GM03348 (cell line): Measurements from ENCODE around the gene SON.
"Not testable (repeated sequence)": the region's sequence is repeated elsewhere in the genome, so short reads cannot be mapped to it uniquely, and the experiment has no call there.

ENCODE experiments used
- DNase-seq: peaks from one replicate; pipeline ENCODE4 v3.0.0; 2012; ENCODE audit warnings: low spot score

SON gene

DNA sequence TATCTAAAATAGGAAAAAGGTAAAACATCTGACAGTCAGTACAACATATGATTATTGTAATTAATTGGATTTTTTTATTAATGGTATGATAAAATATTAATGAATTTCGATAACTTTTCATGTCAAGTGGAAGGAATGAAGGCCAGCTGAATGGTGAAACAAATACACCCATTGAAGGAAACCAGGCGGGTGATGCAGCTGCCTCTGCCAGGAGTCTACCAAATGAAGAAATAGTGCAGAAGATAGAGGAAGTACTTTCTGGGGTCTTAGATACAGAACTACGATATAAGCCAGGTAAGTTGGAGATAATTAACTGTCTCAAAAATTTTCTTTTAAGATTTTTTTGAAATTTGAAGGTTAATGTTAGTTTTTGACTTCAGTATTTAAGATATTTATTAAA lies 3.2 kb downstream of the SON start:
- no peak for DNase-seq

DNA sequence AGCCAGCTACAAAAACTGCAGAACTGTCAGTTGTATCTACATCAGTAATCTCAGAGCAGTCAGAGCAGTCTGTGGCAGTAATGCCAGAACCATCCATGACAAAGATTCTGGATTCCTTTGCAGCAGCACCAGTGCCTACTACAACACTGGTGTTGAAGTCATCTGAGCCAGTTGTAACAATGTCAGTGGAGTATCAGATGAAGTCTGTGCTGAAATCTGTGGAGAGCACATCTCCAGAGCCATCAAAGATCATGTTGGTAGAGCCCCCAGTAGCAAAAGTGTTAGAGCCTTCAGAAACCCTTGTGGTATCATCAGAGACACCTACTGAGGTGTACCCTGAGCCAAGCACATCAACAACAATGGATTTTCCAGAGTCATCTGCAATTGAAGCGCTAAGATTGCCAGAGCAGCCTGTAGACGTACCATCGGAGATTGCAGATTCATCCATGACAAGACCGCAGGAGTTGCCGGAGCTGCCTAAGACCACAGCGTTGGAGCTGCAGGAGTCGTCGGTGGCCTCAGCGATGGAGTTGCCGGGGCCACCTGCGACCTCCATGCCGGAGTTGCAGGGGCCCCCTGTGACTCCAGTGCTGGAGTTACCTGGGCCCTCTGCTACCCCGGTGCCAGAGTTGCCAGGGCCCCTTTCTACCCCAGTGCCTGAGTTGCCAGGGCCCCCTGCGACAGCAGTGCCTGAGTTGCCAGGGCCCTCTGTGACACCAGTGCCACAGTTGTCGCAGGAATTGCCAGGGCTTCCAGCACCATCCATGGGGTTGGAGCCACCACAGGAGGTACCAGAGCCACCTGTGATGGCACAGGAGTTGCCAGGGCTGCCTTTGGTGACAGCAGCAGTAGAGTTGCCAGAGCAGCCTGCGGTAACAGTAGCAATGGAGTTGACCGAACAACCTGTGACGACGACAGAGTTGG lies 7.3 kb downstream of the SON start:
- no peak for DNase-seq

DNA sequence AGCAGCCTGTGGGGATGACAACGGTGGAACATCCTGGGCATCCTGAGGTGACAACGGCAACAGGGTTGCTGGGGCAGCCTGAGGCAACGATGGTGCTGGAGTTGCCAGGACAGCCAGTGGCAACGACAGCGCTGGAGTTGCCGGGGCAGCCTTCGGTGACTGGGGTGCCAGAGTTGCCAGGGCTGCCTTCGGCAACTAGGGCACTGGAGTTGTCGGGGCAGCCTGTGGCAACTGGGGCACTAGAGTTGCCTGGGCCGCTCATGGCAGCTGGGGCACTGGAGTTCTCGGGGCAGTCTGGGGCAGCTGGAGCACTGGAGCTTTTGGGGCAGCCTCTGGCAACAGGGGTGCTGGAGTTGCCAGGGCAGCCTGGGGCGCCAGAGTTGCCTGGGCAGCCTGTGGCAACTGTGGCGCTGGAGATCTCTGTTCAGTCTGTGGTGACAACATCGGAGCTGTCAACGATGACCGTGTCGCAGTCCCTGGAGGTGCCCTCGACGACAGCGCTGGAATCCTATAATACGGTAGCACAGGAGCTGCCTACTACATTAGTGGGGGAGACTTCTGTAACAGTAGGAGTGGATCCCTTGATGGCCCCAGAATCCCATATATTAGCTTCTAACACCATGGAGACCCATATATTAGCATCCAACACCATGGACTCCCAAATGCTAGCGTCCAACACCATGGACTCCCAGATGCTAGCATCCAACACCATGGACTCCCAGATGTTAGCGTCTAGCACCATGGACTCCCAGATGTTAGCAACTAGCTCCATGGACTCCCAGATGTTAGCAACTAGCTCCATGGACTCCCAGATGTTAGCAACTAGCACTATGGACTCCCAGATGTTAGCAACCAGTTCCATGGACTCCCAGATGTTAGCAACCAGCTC lies 8.2 kb downstream of the SON start:
- DNase-seq = no peak

DNA sequence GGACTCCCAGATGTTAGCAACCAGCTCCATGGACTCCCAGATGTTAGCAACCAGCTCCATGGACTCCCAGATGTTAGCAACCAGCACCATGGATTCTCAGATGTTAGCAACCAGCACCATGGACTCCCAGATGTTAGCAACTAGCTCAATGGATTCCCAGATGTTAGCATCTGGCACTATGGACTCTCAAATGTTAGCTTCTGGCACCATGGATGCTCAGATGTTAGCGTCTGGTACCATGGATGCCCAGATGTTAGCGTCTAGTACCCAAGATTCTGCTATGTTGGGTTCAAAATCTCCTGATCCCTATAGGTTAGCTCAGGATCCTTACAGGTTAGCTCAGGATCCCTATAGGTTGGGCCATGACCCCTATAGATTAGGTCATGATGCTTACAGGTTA lies 8.8 kb downstream of the SON start:
- DNase-seq = no peak

DNA sequence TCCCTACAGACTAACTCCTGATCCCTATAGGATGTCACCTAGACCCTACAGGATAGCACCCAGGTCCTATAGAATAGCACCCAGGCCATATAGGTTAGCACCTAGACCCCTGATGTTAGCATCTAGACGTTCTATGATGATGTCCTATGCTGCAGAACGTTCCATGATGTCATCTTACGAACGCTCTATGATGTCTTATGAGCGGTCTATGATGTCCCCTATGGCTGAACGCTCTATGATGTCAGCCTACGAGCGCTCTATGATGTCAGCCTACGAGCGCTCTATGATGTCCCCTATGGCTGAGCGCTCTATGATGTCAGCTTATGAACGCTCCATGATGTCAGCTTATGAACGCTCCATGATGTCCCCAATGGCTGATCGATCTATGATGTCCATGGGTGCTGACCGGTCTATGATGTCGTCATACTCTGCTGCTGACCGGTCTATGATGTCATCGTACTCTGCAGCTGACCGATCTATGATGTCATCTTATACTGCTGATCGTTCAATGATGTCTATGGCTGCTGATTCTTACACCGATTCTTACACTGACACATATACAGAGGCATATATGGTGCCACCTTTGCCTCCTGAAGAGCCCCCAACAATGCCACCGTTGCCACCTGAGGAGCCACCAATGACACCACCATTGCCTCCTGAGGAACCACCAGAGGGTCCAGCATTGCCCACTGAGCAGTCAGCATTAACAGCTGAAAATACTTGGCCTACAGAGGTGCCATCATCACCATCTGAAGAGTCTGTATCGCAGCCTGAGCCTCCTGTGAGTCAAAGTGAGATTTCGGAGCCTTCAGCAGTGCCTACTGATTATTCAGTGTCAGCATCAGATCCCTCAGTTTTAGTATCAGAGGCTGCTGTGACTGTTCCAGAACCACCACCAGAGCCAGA lies 9.5 kb downstream of the SON start:
- no peak for DNase-seq

DNA sequence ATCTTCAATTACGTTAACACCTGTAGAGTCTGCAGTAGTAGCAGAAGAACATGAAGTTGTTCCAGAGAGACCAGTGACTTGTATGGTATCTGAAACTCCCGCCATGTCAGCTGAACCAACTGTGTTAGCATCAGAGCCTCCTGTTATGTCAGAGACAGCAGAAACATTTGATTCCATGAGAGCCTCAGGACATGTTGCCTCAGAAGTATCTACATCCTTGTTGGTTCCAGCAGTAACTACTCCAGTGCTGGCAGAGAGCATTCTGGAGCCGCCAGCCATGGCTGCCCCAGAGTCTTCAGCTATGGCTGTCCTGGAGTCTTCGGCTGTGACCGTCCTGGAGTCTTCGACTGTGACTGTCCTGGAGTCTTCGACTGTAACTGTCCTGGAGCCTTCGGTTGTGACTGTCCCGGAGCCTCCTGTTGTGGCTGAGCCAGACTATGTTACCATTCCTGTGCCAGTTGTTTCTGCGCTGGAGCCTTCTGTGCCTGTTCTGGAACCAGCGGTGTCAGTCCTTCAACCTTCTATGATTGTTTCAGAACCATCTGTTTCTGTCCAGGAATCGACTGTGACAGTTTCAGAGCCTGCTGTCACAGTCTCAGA lies 10.3 kb downstream of the SON start:
- no peak for DNase-seq

DNA sequence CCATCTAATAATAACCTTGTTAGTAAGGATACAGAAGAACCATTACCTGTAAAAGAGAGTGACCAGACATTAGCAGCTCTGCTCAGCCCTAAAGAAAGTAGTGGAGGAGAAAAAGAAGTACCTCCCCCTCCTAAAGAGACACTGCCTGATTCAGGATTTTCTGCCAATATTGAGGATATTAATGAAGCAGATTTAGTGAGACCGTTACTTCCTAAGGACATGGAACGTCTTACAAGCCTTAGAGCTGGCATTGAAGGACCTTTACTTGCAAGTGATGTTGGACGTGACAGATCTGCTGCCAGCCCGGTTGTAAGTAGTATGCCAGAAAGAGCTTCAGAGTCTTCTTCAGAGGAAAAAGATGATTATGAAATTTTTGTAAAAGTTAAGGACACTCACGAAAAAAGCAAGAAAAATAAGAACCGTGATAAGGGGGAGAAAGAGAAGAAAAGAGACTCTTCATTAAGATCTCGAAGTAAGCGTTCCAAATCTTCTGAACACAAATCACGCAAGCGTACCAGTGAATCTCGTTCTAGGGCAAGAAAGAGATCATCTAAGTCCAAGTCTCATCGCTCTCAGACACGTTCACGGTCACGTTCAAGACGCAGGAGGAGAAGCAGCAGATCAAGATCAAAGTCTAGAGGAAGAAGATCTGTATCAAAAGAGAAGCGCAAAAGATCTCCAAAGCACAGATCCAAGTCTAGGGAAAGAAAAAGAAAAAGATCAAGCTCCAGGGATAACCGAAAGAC lies 11.6 kb downstream of the SON start:
- DNase-seq = no peak

DNA sequence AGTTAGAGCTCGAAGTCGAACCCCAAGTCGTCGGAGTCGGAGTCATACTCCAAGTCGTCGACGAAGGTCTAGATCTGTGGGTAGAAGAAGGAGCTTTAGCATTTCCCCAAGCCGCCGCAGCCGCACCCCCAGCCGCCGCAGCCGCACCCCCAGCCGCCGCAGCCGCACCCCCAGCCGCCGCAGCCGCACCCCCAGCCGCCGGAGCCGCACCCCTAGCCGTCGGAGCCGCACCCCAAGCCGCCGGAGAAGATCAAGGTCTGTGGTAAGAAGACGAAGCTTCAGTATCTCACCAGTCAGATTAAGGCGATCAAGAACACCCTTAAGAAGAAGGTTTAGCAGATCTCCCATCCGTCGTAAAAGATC lies 12.1 kb downstream of the SON start:
- DNase-seq = no peak

DNA sequence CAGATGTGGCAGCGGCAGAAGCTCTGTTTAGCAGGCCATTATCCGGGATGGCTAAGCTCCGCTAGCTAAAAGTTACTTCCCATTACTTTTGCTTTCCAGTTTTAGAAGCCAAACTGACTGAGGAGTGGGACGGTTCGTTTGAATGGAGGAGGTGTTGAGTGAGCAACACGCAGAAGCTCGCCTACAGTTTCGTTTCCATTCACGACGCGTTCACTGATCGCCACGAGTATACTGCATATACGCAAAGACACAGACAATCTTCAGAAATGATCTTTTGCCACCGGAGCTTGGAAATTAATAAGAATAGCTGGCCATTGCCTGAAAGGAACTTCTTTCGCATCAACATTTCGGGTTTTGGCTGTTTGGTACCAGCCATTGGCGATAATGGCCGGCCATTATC lies 14.6 kb downstream of the SON start:
- no peak for DNase-seq

DNA sequence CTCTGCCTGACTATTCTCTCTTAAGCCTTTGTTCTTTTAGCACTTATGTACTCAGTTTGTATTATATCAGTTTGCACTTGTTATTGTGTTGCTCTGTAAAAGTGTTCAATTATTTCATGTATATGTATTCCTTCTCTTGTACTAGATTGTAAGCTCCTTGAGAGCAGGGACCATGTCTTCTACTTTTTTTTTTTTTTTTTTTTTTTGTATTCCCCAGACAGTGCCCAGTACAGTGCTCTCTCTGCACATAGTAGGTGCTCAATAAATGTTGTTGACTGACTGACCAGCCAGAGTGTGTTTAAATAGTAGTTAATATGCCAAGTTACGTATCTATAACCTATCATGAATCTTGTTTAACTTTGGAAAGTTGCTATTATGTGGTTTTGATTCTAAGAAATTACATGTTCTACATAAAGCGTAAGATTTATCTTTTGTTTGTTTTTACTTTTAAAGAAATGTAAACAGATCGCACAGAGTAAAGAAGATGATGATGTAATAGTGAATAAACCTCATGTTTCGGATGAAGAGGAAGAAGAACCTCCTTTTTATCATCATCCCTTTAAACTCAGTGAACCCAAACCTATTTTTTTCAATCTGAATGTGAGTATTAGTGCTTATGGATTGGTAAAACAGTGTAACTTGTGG lies 16.1 kb downstream of the SON start:
- no peak for DNase-seq

DNA sequence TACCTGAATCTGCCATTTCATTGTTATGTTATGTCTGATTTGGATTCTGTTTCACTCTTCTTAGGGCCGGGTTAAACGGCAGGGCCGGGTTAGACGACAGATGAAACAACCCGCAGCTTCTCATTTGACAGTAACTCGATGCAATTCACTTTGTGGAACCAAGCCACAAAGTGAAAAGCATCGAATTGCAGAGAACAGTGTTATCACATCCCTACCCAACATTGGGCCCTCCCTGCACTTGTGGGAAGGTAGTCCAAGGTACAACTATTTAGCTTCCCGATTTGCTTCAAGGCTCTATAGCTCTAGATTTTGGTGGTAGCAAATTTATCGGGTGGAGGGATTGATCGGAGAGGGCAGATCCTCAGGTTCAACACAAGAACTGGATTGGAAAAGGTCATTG lies 17.0 kb downstream of the SON start:
- no peak for DNase-seq

DNA sequence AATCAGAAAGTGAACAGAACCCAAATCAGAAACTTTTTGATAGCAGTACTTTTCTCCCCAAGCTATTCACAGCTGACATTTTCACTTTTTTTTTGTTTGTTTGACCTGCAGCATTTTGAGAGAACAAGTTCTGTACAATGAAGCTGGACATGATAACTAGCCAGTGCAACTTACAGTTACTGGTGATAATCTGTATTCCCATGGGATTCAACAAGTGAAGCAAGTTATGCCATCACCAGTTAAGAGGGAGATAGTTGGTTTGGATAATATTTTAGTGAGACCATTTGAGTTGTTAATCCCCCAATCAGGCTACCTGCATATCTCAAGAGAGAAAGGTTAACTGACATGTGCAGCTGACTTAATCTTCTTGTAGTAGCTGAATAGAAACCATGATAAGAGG lies 18.1 kb downstream of the SON start:
- DNase-seq = no peak

DNA sequence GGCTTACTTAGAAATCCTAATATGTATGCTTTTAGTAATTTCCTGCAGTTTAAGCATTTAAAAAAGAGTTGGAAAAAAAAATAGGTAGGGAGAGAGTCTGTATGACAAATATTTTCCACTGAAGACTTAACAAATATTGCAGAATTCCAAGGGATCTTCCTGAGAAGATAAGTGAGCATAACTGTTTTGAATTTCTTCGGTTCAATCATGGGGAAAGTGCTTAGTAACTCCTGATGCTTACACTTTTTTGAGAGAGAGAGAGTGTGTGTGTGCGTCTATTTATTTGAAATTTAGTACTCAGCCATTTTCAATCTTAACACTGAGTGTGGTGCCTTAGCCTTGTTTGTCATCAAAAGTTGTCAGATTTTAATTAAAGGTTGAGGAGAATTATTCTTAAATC lies 18.5 kb downstream of the SON start:
- DNase-seq = no peak

DNA sequence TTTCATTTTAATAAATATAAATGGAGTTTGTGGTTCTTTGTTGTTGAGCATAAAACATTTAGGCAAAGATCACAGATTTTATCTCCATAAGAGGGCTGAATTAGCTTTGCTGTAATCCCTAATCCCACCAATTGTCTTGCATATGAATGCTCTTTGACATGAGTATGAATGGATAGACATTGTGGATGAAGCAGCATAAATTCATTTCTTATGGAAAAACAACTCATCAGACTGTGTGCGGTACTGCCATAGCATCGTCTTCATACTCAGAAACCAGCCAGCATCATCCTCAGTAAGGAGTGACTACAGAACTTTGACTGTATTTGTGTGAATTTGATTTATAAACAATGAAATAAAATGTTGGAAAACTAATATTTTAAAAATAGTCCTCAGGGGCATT lies 19.6 kb downstream of the SON start:
- DNase-seq = no peak

DNA sequence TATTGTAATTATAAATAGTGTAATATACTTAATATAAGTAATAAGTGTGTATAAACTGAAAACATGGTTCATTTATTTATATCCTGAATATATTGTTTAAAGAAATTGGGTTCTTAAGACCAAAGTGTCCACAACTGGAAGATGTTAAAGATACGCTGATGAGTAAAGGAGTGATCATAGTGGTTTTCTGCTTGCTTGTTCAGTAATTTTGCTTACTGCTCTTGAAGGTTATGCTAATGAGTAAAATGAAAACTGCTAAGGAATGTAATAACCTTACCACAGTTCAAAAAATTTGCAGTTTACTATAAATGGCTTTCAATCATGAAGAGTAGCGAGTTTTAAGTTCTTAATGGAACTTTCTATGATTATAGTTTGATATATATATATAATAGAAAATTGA lies 23.7 kb downstream of the SON start:
- DNase-seq = no peak

DNA sequence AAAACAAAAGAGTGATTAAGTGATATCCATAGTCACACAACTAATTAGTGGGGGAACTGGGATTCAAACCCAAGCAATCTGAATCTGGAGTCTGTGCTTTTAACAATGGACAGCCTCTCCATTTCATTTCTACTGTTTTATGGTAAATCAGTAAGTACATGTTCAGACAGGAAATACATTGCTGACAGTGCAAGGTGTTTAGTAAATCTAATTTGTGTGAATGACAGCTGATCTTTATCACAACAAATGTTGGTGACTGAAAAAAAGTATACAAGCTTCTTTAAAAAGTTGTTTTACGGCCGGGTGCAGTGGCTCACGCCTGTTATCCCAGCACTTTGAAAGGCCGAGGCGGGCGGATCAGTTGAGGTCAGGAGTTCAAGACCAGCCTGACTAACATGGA lies 25.1 kb downstream of the SON start:
- no peak for DNase-seq

DNA sequence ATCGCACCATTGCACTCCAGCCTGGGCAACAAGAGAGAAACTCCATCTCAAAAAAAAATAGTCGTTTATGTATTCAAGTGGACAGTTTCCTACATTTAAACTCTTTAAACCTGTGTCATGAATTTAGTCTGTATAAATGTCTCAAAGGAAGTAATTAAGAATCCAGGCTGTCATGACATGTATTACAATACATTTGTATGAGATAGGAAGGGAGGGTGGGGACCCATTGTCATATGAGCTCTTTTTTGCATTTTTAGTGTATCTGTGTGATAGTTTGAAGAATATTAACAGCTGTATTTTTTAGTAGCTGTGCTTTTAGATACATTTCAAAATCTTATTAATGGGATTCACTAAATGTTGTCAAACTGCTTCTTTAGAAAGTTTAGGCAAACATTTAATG lies 25.6 kb downstream of the SON start:
- DNase-seq = no peak

DNA sequence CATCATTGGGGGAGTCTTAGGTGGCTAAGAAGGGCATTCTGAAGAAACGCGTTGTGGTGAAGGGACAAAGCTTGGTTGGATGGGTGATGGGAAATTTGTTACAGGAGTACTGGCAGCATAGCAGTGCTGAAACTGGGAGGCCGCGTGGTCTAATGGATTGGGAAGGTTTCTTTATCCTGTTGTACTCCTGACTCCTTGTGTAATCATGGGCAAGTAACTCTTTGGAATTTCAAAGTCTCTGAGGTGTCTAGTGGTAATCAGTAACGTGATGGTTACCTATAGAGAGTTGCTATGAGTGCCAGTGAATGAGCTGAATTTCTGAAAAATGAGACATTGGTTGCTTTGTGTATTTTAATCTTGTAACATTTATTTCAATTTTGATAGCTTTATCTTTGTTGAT lies 27.2 kb downstream of the SON start:
- no peak for DNase-seq

DNA sequence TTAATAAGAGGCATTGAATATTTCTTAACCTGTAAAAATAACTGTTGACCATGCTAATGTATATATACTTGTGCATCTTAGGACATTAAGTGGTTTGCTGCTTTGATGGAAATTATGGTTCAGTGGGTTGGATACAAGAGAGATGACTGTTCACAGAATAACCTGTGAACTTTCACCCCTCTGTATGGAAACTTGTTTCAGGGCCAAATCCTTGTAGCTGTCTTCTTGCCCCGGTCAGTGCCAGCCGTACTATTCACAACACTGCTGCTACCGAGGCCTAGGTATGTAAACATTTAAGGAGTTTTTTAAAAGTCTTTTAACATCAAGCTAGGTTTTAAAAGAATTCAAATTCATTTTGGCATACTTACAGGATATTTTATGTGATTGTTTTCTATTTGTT lies 29.5 kb downstream of the SON start:
- DNase-seq = no peak

DNA sequence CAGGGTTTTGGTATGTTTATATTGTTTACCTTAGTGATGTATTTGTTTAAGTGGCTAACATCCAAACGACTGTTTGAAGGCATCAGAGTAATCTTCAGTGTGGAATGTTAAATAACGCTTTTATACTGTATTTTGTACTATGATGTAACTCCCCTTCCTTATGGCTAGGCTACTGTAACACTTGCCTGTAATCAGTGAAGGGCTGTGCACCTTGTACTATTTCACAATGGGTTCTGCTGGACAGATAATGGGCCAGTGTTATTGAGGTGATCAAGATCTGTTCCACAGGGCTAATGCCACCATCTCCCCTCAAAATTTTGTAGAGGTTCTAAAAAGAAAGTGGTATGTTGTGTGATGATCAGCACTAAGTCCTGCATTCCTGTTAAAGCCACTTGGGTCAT lies 33.9 kb downstream of the SON start:
- DNase-seq = not testable (repeated sequence)

DNA sequence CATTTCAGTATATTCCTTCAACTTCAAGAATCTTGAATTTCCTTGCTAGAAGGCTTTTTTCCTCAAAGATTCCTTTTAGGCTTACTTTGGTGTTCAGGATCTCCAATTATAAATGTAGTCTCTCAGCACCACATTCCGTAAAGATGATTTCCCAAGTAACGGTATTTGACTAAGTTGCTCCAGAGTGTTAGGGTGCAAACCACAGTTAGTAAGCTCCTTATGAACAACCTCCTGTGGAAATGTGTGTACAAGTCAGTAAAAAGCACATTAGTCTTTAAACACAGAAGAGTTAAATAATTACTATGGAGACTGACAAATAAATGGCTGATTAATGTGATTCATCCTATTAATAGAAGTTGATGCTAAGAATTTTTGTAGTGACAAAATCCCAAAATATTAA lies 35.4 kb downstream of the SON start:
- DNase-seq = peak; percentile 26
